Mucosa of descending colon (tissue), 3 donors: Measurements from ENCODE around the gene ANXA6. TPM values are rescaled to one million over a fixed set of nuclear protein-coding genes. Genes with fewer than 3 reads are reported as not detected.

ENCODE experiments used
- ATAC-seq: fragments of 200-7000 bp; cut with Tn5 transposase; one replicate; pipeline ENCODE4 v1.9.1; 2020; ENCODE audit warnings: mild to moderate bottlenecking, moderate library complexity
- DNase-seq, 3 donors: peaks; one replicate each; pipeline ENCODE4 v3.0.0-alpha.2; 2020
- H3K36me3 ChIP-seq: fragments of 200-600 bp; one replicate; pipeline ENCODE4 v1.8.0; 2021; ENCODE audit warnings: low read depth, mild to moderate bottlenecking
- H3K4me1 ChIP-seq: fragments of 200-600 bp; one replicate; pipeline ENCODE4 v1.8.0; 2021; ENCODE audit warnings: low read depth, mild to moderate bottlenecking
- H3K4me3 ChIP-seq: fragments of 200-600 bp; one replicate; pipeline ENCODE4 v1.8.0; 2021; ENCODE audit warnings: mild to moderate bottlenecking
- H3K9me3 ChIP-seq: fragments of 200-600 bp; one replicate; pipeline ENCODE4 v1.8.0; 2021; ENCODE audit warnings: mild to moderate bottlenecking
- CTCF ChIP-seq: fragments of 200-600 bp; IDR thresholded peaks from one replicate; pipeline ENCODE4 v1.8.0; 2022; ENCODE audit warnings: antibody characterized with exemption, mild to moderate bottlenecking
- intact Hi-C, 2 donors: fragments of 100-400 bp; cut with DNase I in 1 of 2; cut with micrococcal nuclease in 1 of 2; formaldehyde crosslinking; loops; one replicate each; pipeline versions ENCODE4 v1.11.0 to v1.11.1; 2022; cut with DNase I, micrococcal nuclease
- total RNA-seq, 3 donors: library from RNA; stranded (reverse); fragmentation: NEBNext Ultra II Directional in 2 of 3; extraction: Animal tissue kit (Norgen Biotek cat#: 25700) in 2 of 3; gene quantifications; one replicate each; pipeline versions ENCODE4 v1.2.1 to v1.2.4, GENCODE V29; 2021 to 2023
- donor health status: DM: no; HTN: no; CAD: no; lungs with moderate emphysema.
- donor health status: DM: no; HTN: no; CAD: no.
- donor health status: DM: no; HTN: yes; CAD: no.

The ANXA6 gene
- total RNA-seq, 3 donors from 2014 or later: 21.4 to 180 (median 68.0) TPM

DNA sequence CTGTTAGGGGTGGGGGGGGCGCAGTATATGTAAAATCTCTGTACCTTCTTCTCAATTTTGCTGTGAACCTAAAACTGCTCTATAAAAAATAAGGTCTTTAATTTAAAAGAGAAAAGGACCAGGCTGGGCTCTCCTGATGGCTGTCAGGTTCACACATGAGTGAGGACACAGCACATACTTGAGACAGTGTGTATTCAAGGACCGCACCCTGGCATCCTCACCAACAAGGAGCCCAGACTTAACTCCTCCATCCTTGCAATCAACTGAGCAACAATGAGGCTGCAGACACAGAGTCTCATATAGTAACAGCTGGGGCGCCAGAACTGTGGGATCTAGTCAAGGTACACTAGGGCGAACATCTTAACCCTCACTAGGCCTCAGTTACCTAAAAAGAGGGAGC, 86.6 kb downstream of the ANXA6 start:
- ATAC-seq (no peak), DNase-seq (no peak)
- no peak for TF ChIP-seq CTCF
- H3K9me3 ChIP-seq: no peaks in the 10 kb centered on the region
- no peaks in the 10 kb centered on the region for H3K36me3 ChIP-seq
- peaks cover 31% of the 10 kb centered on the region for H3K4me1 ChIP-seq
- no peak overlapping the region for H3K4me3 ChIP-seq
- intact Hi-C loops: no loop called here

DNA sequence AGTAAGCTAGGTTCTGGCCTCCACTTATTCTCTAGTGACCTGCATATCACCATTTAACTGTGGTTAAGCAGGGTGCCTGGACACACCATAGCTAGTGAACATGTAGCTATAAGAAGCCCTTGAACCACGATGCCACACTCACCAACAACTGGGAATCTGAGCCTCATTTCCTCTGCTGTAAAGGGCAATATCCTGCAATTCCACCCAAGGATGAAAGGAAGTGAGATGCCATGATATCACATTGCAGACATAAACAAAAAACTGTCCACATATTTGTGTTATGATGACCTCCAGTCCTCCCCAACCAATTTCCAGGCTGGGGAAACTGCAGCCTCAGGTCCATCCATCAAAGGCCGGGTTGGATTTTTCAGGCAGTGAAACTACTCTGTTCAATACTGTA, 87.1 kb downstream of the ANXA6 start:
- no peaks in the 10 kb centered on the region for H3K9me3 ChIP-seq
- ATAC-seq (no peak), DNase-seq (no peak)
- H3K4me3 ChIP-seq: no peak overlapping the region
- intact Hi-C loops: no loop called here
- H3K4me1 ChIP-seq: peaks cover 26% of the 10 kb centered on the region
- no peak for TF ChIP-seq CTCF
- H3K36me3 ChIP-seq: no peaks in the 10 kb centered on the region

DNA sequence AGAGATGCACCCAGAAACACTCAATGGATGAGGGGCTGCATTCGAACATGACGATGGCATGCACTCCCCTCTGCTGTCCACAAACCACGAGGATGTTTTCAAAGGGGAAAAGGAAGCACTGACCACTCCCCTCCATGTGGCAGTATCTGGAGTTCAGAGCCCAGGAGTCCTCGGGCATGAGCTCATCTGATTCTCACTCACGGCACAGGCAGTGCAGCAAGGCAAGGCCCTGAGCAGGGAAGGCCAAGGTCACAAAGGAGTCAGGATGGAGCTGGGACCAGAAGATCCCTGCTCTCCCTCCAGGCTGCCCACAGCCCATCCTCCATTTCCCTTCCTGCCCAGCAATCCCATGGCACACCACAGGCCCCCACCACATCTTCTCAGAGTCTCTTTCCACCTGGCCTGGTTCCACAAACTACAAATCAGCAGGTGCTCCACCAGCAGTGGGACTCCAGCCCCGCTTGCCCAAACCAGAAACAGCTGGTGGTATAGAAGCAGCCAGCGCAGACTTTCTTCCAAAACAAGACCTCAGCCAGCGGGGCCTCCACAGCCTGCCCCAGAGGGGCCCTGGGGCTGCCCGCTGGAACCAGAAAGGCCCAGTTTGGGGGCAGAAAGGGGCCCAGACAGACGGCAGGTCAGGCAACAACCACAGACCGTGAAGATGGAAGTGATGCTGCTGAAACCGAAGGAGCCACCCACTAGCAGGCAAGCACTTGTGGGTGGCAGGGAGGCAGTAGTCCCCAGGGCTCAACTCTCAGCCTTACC, 89.0 kb downstream of the ANXA6 start:
- intact Hi-C loops: no loop called here
- Histone ChIP-seq H3K4me3 (no peak overlapping the region), H3K9me3 (no peaks in the 10 kb centered on the region), H3K4me1 (peaks cover 31% of the 10 kb centered on the region), H3K36me3 (no peaks in the 10 kb centered on the region)
- DNase-seq (no peak), ATAC-seq (peak; percentile 6)
- no peak for TF ChIP-seq CTCF

DNA sequence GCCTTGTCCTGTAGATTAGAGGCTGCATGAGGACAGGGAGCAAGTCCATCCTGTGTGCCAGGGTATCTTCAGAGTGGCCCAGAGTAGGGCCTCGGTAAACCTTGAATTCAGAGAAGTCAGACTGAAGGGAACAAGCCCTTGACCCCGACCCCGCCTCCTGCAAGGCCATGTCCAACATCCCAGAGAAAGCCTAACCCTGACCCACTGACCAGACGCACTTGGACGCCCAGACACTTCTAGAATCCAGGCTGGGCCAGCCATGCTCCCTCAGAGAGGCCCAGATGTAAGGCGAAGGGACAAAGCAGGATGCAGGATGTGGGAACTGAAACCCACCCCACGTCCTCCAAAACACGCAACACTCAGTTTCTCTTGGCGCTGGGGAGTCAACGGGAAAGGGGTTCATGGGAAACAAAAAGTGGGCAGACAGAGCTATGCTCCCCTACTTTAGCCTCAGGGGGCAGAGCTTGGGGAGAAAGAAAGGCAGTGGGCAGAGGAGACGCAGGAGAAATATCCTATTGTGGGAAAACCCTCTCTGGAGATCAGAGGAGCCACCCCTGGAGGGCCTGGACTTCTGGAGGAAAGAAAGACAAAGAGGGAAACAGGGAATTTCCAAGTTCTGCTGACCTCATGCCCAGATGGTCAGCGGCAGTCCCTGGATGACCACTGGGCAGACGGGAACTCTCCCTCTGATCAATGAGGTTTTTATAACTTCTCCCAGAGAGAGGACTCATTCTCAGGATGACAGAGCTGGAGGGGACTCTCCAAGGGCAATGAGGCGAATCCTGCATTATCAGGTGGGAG, 89.7 kb downstream of the ANXA6 start:
- Histone ChIP-seq H3K9me3 (no peaks in the 10 kb centered on the region), H3K4me3 (no peak overlapping the region), H3K4me1 (peaks cover 36% of the 10 kb centered on the region), H3K36me3 (no peaks in the 10 kb centered on the region)
- DNase-seq (no peak), ATAC-seq (peak; percentile 5)
- intact Hi-C loops: no loop called here
- TF ChIP-seq CTCF: no peak

- TF ChIP-seq CTCF: no peak
- ATAC-seq (no peak), DNase-seq (no peak)
- Histone ChIP-seq H3K4me3 (no peak overlapping the region), H3K9me3 (no peaks in the 10 kb centered on the region), H3K4me1 (peaks cover 32% of the 10 kb centered on the region), H3K36me3 (no peaks in the 10 kb centered on the region)
- intact Hi-C loops: no loop called here
These were observed 90.7 kb downstream of the ANXA6 start for GRCh38 chr5:151066920-151067319.
